Osteocyte (in vitro differentiated cells): ENCODE measurements around the gene CMTM4. TPM values are rescaled to one million over a fixed set of nuclear protein-coding genes. Genes with fewer than 3 reads are reported as not detected.
"Not testable (repeated sequence)": the region's sequence is repeated elsewhere in the genome, so short reads cannot be mapped to it uniquely, and the experiment has no call there.

Source experiments
- DNase-seq: peaks from one replicate; pipeline ENCODE4 v3.0.0; 2021; ENCODE audit warnings: mixed read lengths; ENCODE audit not compliant: unreplicated experiment; ENCODE audit errors: extremely low spot score
- H3K27ac Mint-ChIP-seq: one replicate; pipeline ENCODE4 v1.8.0; 2021; ENCODE audit warnings: mild to moderate bottlenecking, mixed read lengths; ENCODE audit not compliant: unreplicated experiment
- H3K27me3 Mint-ChIP-seq: one replicate; pipeline ENCODE4 v1.8.0; 2021; ENCODE audit warnings: mixed read lengths; ENCODE audit not compliant: unreplicated experiment
- H3K36me3 Mint-ChIP-seq: one replicate; pipeline ENCODE4 v1.8.0; 2021; ENCODE audit warnings: mixed read lengths; ENCODE audit not compliant: unreplicated experiment
- H3K4me1 Mint-ChIP-seq: one replicate; pipeline ENCODE4 v1.8.0; 2021; ENCODE audit warnings: mixed read lengths; ENCODE audit not compliant: unreplicated experiment
- H3K4me3 Mint-ChIP-seq: one replicate; pipeline ENCODE4 v1.8.0; 2021; ENCODE audit warnings: mild to moderate bottlenecking, moderate library complexity, mixed read lengths; ENCODE audit not compliant: unreplicated experiment
- H3K9me3 Mint-ChIP-seq: one replicate; pipeline ENCODE4 v1.8.0; 2021; ENCODE audit warnings: mixed read lengths; ENCODE audit not compliant: unreplicated experiment
- total RNA-seq: library from RNA; stranded (reverse); gene quantifications from 2 replicates; pipeline ENCODE4 v1.2.1, GENCODE V29; 2021
- TF ChIP-seq, protein P1 (sequence below): fragments of 200-600 bp; sonication (generic); IDR thresholded peaks from 2 replicates; pipeline ENCODE4 v1.5.0; 2021; ENCODE audit warnings: antibody characterized with exemption, mild to moderate bottlenecking, moderate library complexity

CMTM4 gene
- total RNA-seq, 1 donor from 2014 or later = 24.4 TPM

DNA sequence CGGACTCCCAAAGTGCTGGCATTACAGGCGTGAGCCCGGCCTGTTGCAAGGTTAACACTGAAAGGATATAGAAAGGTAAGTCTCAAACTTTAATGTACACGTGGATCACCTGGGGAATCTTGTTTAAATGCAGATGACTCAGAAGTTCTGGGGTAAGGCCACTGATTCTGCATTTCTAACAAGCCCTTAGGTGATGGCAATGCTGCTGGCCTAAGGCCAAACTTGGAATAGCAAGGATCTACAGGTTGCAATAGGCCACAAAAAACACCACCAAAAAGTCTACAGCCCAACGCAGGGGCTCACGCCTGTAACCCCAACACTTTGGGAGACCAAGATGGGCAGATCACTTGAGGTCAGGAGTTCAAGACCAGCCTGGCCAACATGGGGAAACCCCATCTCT is 4.2 kb downstream of the CMTM4 start:
- no peaks in the 10 kb centered on the region for H3K9me3 Mint-ChIP-seq
- H3K36me3 Mint-ChIP-seq = no peaks in the 10 kb centered on the region
- no peak overlapping the region for H3K27ac Mint-ChIP-seq
- no peak for DNase-seq
- TF ChIP-seq, protein P1, sequence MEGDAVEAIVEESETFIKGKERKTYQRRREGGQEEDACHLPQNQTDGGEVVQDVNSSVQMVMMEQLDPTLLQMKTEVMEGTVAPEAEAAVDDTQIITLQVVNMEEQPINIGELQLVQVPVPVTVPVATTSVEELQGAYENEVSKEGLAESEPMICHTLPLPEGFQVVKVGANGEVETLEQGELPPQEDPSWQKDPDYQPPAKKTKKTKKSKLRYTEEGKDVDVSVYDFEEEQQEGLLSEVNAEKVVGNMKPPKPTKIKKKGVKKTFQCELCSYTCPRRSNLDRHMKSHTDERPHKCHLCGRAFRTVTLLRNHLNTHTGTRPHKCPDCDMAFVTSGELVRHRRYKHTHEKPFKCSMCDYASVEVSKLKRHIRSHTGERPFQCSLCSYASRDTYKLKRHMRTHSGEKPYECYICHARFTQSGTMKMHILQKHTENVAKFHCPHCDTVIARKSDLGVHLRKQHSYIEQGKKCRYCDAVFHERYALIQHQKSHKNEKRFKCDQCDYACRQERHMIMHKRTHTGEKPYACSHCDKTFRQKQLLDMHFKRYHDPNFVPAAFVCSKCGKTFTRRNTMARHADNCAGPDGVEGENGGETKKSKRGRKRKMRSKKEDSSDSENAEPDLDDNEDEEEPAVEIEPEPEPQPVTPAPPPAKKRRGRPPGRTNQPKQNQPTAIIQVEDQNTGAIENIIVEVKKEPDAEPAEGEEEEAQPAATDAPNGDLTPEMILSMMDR = no peak
- peaks cover 20% of the 10 kb centered on the region for H3K4me1 Mint-ChIP-seq
- H3K4me3 Mint-ChIP-seq = no peak overlapping the region
- no peaks in the 10 kb centered on the region for H3K27me3 Mint-ChIP-seq

DNA sequence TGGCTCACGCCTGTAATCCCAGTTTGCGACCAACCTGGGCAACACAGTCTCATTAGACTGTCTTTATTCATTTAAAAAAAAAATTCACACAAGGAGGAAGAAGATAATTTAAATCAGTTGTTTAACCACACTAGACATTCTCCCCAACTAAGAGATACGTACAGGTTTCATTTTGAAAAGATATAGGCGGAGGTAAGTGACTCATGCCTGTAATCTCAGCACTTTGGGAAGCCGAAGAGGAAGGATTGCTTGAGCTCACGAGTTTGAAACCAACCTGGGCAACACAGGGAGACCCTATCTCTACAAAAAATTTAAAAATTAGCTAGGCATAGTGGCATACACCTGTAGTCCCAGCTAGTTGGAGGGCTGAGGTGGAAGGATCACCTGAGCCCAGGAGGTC is 5.3 kb downstream of the CMTM4 start:
- Mint-ChIP-seq H3K9me3 (no peaks in the 10 kb centered on the region), H3K36me3 (no peaks in the 10 kb centered on the region), H3K4me3 (no peak overlapping the region), H3K27ac (no peak overlapping the region), H3K4me1 (peaks cover 18% of the 10 kb centered on the region), H3K27me3 (no peaks in the 10 kb centered on the region)
- TF ChIP-seq, protein P1 = no peak
- no peak for DNase-seq

DNA sequence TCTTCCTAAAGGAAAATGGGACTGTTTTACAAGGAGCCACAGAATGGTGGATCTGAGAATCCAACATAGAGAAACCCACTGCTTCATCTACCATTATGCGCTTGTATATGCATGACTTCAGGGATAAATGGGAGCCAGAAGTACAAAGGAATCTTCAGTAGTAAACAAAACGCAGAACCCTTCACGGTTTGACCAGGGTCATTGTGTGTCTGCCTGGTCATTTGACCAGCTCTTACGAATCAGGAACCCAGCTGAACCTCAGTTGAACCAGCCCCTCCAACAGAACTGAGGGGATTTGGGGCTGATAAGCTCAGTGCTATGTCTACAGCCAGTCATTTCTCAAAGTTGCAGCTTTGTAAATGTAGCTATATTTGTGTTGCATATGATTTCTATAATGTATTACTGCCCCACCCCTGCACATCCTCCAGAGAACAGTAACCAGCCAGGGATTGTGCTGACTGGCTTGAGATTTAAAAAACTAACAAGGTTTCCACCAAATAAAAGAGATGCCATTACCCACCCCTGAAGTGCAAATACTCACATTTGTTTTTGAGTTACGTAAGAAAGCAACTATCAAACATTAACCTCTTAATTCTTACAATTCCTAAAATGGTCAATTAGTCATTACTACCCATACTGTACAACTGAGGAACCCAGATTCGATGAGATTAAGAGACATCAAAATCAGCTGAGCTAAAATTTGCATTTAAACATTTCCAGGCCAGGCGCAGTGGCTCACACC is 6.3 kb downstream of the CMTM4 start:
- H3K27ac Mint-ChIP-seq = no peak overlapping the region
- no peaks in the 10 kb centered on the region for H3K36me3 Mint-ChIP-seq
- H3K27me3 Mint-ChIP-seq = no peaks in the 10 kb centered on the region
- TF ChIP-seq, protein P1 = no peak
- no peak overlapping the region for H3K4me3 Mint-ChIP-seq
- peaks cover 13% of the 10 kb centered on the region for H3K4me1 Mint-ChIP-seq
- H3K9me3 Mint-ChIP-seq = no peaks in the 10 kb centered on the region
- no peak for DNase-seq

DNA sequence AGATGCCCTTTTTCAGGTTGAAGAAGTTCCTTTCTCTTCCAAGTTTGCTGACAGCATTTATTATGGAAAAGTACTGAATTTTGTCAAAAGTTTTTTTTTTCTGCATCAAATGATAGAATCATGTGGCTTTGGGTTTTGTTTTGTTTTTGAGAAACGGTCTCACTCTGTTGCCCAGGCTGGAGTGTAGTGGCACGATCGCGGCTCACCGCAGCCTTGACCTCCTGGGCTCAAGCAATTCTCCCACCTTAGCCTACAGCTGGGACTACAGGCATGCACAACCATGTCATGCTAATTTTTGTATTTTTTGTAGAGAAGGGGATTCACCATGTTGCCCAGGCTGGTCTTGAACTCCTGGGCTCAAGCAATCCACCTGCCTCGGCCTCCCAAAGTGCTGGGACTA is 7.3 kb downstream of the CMTM4 start:
- H3K4me3 Mint-ChIP-seq = no peak overlapping the region
- no peaks in the 10 kb centered on the region for H3K27me3 Mint-ChIP-seq
- TF ChIP-seq, protein P1 = no peak
- no peak overlapping the region for H3K27ac Mint-ChIP-seq
- no peaks in the 10 kb centered on the region for H3K36me3 Mint-ChIP-seq
- peaks cover 11% of the 10 kb centered on the region for H3K4me1 Mint-ChIP-seq
- no peak for DNase-seq
- no peaks in the 10 kb centered on the region for H3K9me3 Mint-ChIP-seq

DNA sequence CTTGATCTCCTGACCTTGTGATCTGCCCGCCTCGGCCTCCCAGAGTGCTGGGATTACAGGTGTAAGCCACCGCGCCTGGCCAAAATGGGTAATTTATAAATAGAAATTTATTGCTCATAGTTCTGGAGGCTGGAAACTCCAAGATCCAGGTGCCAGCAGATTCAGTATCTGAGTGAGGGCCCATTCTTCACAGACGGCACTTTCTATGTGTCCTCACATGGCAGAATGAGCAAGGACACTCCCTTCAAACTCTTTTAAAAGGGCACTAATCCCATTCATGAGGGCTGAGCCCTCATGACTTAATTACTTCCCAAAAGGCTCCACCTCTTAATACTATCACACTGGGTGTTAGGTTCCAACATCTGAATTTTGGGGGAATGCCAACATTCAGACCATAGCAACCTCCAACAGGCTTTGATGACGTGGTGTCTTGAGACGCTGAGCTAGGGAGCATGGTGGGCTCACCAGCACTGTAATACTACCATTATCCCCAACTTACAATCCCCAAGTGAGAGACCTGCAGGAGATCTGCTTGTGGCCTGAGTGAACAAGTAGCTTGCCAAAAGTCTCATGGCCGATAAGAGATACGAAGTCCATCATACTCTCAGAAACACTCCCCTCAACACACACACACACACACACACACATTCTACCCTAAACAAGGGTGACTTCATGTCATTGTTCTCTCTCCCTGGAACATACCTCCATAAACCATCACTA is 8.5 kb downstream of the CMTM4 start:
- no peak for DNase-seq
- Mint-ChIP-seq H3K27ac (no peak overlapping the region), H3K4me3 (no peak overlapping the region), H3K36me3 (no peaks in the 10 kb centered on the region), H3K27me3 (no peaks in the 10 kb centered on the region), H3K9me3 (no peaks in the 10 kb centered on the region), H3K4me1 (peaks cover 14% of the 10 kb centered on the region)
- TF ChIP-seq, protein P1 = no peak

DNA sequence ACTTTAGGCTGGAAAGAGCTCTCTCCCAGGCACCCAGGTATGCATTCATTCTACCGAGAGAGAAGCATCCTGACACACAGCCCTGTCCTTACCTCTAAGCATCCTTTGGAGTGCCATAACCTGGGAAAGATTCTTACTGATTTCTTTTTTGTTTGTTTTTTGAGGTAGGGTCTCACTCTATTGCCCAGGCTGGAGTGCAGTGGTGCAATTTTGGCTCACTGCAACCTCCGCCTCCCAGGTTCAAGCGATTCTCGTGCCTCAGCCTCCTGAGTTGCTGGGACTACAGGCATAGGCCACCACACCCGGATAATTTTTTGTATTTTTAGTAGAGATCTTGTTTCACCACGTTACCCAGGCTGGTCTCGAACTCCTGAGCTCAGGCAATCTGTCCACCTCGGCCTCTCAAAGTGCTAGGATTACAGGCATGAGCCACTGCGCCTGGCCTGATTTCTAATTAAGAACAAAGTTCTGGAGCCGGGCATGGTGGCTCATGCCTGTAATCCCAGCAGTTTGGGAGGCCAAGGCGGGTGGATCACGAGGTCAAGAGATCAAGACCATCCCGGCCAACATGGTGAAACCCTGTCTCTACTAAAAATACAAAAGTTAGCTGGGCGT is 10.9 kb downstream of the CMTM4 start:
- H3K27ac Mint-ChIP-seq, H3K4me3 Mint-ChIP-seq, H3K36me3 Mint-ChIP-seq, H3K27me3 Mint-ChIP-seq, H3K9me3 Mint-ChIP-seq, DNase-seq: not testable (repeated sequence)
- H3K4me1 Mint-ChIP-seq = peaks cover 29% of the 10 kb centered on the region
